Measurements from ENCODE around the gene SPPL2B.

SPPL2B gene

GRCh38 chr19:2356036-2356646 lies 27.7 kb downstream of the SPPL2B start:
- no peak for DNase-seq

- no peak for DNase-seq
These were observed 29.1 kb downstream of the SPPL2B start for GRCh38 chr19:2357279-2358206.

GRCh38 chr19:2358548-2359173 lies 30.2 kb downstream of the SPPL2B start:
- DNase-seq = no peak

GRCh38 chr19:2359992-2360685 lies 31.7 kb downstream of the SPPL2B start, which contains the start of gene TMPRSS9:
Gene TMPRSS9, plus strand, starts transcription at chr19:2360265. Its CDS starts 29,521 bp downstream, at chr19:2389786.
- no peak for DNase-seq

- no peak for DNase-seq
These were observed 32.3 kb downstream of the SPPL2B start for GRCh38 chr19:2360833-2361232.

- no peak for DNase-seq
These were observed 33.0 kb downstream of the SPPL2B start for GRCh38 chr19:2361246-2362045.

GRCh38 chr19:2362046-2362969 lies 33.8 kb downstream of the SPPL2B start:
- no peak for DNase-seq

- no peak for DNase-seq
These were observed 34.5 kb downstream of the SPPL2B start for GRCh38 chr19:2362970-2363300.

GRCh38 chr19:2363419-2363818 lies 34.9 kb downstream of the SPPL2B start:
- no peak for DNase-seq

GRCh38 chr19:2365201-2365970 lies 36.9 kb downstream of the SPPL2B start:
- DNase-seq = no peak

- DNase-seq = no peak
These were observed 43.2 kb downstream of the SPPL2B start for GRCh38 chr19:2371656-2372055.

GRCh38 chr19:2372076-2372612 lies 43.7 kb downstream of the SPPL2B start:
- no peak for DNase-seq

GRCh38 chr19:2374808-2375207 lies 46.3 kb downstream of the SPPL2B start:
- no peak for DNase-seq

GRCh38 chr19:2375353-2376121 lies 47.1 kb downstream of the SPPL2B start:
- DNase-seq = no peak

GRCh38 chr19:2376784-2377519 lies 48.5 kb downstream of the SPPL2B start:
- no peak for DNase-seq

- DNase-seq = no peak
These were observed 52.1 kb downstream of the SPPL2B start for GRCh38 chr19:2380567-2380966.

- DNase-seq = no peak
These were observed 52.8 kb downstream of the SPPL2B start for GRCh38 chr19:2381148-2381820.
